ENCODE data around the gene EPM2A.
"Not testable (repeated sequence)": the region's sequence is repeated elsewhere in the genome, so short reads cannot be mapped to it uniquely, and the experiment has no call there.

EPM2A gene

DNA sequence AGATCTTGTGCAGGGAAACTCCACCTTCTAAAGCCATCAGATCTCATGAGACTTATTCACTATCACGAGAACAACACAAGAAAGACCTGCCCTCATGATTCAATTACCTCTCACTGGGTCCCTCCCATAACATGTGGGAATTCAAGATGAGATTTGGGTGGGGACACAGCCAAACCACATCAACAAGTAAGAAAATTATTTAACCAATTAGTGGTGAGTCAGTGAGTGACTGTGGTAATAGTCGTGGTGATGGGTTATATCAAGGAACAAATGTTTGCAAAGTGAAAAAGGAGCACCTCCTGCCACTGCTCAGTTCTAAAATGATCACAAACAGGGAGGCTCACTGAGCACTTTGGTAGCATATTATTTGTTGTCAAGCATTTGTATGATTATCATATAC lies 20.6 kb downstream of the EPM2A start:
- Mint-ChIP-seq H3K27ac (no peak overlapping the region), H3K27me3 (no peaks in the 10 kb centered on the region), H3K4me1 (ENCODE audit: low read depth) (peaks cover 1% of the 10 kb centered on the region), H3K36me3 (peaks cover 31% of the 10 kb centered on the region), H3K4me3 (no peak overlapping the region), H3K9me3 (ENCODE audit: low read depth) (peaks cover 10% of the 10 kb centered on the region)

DNA sequence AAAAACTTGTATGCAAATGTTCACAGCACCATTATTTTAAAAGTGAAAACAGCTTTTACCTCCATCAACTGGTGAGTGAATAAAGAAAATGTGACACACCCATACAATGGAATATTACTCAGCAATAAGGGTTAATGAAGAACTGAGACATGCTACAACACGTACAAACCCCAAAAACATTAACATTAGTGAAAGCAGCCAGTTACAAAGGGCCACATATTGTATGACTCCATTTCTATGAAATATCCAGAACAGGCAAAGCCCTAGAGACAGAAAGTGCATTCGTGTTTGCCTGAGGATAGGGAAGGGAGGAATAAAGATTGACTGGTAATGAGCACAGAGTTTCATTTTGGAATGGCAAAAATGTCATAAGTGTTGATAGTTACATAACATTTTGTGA lies 21.5 kb downstream of the EPM2A start:
- Mint-ChIP-seq H3K4me3 (no peak overlapping the region), H3K27ac (no peak overlapping the region), H3K27me3 (no peaks in the 10 kb centered on the region), H3K9me3 (ENCODE audit: low read depth) (peaks cover 10% of the 10 kb centered on the region), H3K4me1 (ENCODE audit: low read depth) (peaks cover 1% of the 10 kb centered on the region), H3K36me3 (peaks cover 36% of the 10 kb centered on the region)

DNA sequence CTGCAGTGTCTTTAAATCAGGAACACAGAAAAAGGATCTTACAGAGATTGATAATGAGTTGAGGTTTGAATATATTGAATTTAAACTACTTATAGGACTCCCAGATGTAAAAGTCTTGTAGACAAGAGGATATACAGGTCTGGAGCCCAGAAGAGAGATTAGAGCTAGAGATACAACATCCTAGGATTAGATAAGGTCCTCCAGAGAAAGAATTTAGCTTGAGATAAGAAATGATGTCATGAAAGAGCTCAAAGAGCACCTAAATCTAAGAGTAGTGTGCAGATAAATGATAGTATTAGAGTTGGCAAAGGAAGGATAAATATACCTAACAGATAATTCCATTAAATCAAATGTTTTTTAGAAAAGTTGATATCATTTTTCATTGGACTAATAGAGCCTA lies 23.9 kb downstream of the EPM2A start:
- H3K36me3 Mint-ChIP-seq: peaks cover 40% of the 10 kb centered on the region
- H3K27me3 Mint-ChIP-seq: no peaks in the 10 kb centered on the region
- no peak overlapping the region for H3K4me3 Mint-ChIP-seq
- H3K9me3 Mint-ChIP-seq (ENCODE audit: low read depth): peaks cover 10% of the 10 kb centered on the region
- peaks cover 11% of the 10 kb centered on the region for H3K4me1 Mint-ChIP-seq (ENCODE audit: low read depth)
- no peak overlapping the region for H3K27ac Mint-ChIP-seq

DNA sequence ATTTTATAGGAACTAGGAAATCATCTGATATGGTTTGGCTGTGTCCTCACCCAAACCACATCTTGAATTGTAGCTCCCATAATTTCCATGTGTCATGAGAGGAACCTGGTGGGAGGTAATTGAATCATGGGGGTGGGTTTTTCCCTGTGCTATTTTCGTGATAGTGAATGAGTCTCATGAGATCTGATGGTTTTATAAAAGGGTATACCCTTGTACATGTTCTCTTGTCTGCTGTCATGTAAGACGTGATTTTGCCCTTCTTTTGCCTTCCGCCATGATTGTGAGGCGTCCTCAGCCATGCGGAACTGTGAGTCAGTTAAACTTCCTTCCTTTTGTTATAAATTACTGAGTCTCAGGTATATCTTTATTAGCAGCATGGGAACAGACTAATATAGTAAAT lies 27.9 kb downstream of the EPM2A start:
- Mint-ChIP-seq H3K9me3 (ENCODE audit: low read depth) (no peaks in the 10 kb centered on the region), H3K4me1 (ENCODE audit: low read depth) (peaks cover 17% of the 10 kb centered on the region), H3K27me3 (no peaks in the 10 kb centered on the region), H3K4me3 (no peak overlapping the region), H3K36me3 (peaks cover 15% of the 10 kb centered on the region), H3K27ac (no peak overlapping the region)

DNA sequence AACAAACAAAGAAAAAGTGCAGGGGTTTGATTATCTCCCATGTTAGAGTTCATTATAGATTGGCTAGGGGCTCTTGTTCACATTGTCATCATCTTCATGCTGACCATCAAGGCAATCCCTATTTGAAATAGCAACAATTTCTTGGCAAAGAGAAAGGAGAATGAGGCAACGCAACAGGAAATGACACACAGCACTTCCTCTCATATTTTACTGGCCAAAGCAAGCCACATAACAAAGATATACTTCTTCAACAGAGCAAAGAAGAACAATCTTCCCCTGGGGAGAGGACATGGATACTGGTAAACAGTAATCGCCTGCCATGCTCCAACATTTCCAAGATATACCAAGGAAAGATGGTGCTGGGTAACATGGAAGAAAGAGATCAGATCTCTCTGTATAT lies 29.8 kb downstream of the EPM2A start:
- Mint-ChIP-seq H3K9me3 (ENCODE audit: low read depth) (no peaks in the 10 kb centered on the region), H3K4me3 (no peak overlapping the region), H3K4me1 (ENCODE audit: low read depth) (peaks cover 17% of the 10 kb centered on the region), H3K27me3 (no peaks in the 10 kb centered on the region), H3K27ac (no peak overlapping the region), H3K36me3 (peaks cover 15% of the 10 kb centered on the region)

DNA sequence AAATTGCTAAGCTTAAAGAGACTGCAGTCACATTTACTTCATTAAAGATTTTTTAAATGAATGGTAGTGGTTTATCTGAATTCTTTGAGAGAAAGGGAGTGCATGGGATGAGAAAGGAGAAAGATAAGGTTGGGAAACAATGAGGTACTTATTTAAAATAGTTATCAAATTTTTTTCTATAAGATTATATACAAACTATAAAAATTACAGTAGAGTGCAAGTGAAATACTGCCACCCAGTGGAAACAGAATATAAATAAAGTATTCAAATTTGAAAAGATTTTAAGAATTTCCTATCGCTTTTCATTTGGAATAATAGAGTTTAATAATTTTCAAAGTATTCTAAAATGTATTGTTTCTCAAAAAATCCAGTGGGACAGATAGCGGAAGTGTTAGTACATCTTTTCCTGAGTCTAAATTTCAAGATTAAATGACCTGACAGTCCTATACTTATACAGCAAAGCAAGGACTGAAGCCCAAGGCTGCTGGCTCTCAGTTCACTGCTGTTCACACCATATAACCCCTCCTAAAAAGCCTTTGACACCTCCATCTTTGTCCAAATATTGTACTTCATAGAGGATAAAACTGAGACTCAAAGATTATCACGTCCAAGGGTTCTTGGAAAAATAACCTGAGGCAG lies 31.1 kb downstream of the EPM2A start:
- Mint-ChIP-seq H3K4me3 (no peak overlapping the region), H3K27me3 (no peaks in the 10 kb centered on the region), H3K9me3 (ENCODE audit: low read depth) (no peaks in the 10 kb centered on the region), H3K36me3 (peaks cover 13% of the 10 kb centered on the region), H3K4me1 (ENCODE audit: low read depth) (peaks cover 17% of the 10 kb centered on the region), H3K27ac (no peak overlapping the region)

DNA sequence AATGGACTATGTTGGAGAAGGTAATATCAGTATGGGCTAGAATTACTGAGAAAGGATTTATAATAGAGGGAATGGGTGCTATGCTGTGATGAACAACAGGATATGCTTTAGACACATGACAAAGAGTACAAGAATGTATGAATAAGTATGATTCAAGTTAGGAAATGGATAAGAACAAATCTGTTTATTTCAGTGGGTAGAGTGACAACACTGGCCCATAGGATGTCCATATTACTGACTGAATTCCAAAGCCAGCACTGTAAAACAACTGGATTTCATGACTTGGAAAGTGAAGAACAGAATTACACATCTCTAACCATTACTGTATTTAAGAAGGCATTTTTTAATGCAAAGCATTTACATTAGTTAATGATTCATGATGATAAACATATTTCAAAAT lies 35.9 kb downstream of the EPM2A start:
- Mint-ChIP-seq H3K27ac (no peak overlapping the region), H3K4me1 (ENCODE audit: low read depth) (no peaks in the 10 kb centered on the region), H3K36me3 (peaks cover 6% of the 10 kb centered on the region), H3K27me3 (no peaks in the 10 kb centered on the region), H3K4me3 (no peak overlapping the region), H3K9me3 (ENCODE audit: low read depth) (no peaks in the 10 kb centered on the region)

DNA sequence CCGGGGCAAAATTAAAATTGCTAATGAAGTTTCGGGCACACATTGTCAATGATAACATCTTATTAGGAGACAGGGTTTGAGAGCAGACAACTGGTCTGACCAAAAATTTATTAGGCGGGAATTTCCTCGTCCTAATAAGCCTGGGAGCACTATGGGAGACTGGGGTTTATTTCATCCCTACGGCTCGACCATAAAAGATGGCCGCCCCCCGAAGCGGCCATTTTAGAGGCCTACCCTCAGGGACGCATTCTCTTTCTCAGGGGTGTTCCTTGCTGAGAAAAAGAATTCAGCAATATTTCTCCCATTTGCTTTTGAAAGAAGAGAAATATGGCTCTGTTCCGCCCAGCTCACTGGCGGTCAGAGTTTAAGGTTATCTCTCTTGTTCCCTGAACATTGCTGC lies 37.9 kb downstream of the EPM2A start:
- not testable (repeated sequence) for H3K4me1 Mint-ChIP-seq (ENCODE audit: low read depth); H3K27ac Mint-ChIP-seq; H3K36me3 Mint-ChIP-seq; H3K27me3 Mint-ChIP-seq; H3K9me3 Mint-ChIP-seq (ENCODE audit: low read depth); H3K4me3 Mint-ChIP-seq

DNA sequence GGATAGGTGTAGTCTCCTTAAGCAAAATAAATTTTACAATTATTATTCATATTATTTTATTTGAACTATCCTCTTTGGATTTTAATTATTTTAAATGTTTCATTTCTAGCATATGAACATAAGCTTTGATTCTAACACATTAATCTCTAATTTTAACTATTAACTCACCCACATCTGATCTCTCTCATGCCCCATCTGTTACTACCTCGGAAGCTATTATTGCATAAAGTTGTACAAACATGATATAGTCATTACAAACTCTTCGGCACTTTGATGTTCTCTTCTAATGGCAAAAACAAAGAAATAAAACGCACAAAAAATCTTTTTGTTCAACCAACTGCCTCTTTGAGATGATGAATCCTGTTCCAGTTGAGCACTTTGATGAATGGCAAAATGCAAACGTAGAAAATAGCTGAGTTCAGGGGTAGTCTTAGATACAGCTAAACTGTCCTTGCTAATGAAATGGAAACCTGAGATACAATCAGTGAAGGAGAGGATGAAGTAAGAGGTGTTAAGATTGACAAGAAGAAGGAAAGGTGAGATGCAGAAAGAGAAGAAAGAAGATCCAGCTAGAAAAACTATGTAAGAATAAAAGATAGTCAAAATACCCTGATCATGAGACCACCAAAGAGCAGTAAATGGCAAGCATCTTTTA lies 41.1 kb downstream of the EPM2A start:
- no peaks in the 10 kb centered on the region for H3K9me3 Mint-ChIP-seq (ENCODE audit: low read depth)
- no peak overlapping the region for H3K4me3 Mint-ChIP-seq
- H3K27ac Mint-ChIP-seq: no peak overlapping the region
- H3K36me3 Mint-ChIP-seq: peaks cover 14% of the 10 kb centered on the region
- no peaks in the 10 kb centered on the region for H3K4me1 Mint-ChIP-seq (ENCODE audit: low read depth)
- no peaks in the 10 kb centered on the region for H3K27me3 Mint-ChIP-seq

DNA sequence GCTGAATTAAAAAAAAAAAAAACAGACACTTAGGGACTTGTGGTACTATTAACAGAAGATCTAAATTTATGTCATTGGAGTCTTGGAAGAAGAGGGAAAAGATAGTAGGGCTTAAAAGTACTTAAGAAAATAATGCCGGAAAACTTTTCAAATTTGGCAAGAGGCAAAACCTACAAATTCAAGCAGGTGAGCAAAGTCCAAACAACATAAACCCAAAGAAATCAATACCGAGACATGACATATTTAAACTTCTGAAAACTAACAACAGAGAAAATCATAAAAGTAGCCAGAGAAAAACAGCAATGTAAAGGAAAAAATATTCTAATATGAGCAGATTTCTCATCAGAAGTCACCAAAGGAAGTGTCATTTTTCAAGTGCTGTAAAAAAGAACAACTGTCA lies 44.4 kb downstream of the EPM2A start:
- Mint-ChIP-seq H3K27me3 (no peaks in the 10 kb centered on the region), H3K4me3 (no peak overlapping the region), H3K27ac (no peak overlapping the region), H3K4me1 (ENCODE audit: low read depth) (no peaks in the 10 kb centered on the region), H3K9me3 (ENCODE audit: low read depth) (no peaks in the 10 kb centered on the region), H3K36me3 (peaks cover 13% of the 10 kb centered on the region)

DNA sequence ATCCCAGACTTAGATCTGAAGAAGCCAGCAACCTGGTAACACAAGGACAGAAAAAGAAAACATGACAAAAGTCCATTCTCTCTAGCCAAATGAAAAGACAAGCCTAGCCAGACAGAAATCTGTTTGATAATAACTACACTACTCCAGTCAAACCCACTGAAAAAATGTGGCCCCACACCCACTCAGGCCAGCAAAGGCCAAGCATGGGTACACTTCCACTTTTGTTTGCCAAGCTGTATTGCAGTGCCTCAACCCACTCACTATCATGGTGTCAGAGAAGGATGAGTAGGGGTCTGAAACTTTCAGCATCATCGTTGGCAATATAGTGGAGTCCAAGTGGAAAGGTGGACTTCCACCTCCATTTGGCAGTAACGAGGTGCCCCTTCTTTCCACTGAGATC lies 45.8 kb downstream of the EPM2A start:
- no peak overlapping the region for H3K27ac Mint-ChIP-seq
- H3K4me1 Mint-ChIP-seq (ENCODE audit: low read depth): no peaks in the 10 kb centered on the region
- H3K36me3 Mint-ChIP-seq: peaks cover 20% of the 10 kb centered on the region
- H3K27me3 Mint-ChIP-seq: no peaks in the 10 kb centered on the region
- no peaks in the 10 kb centered on the region for H3K9me3 Mint-ChIP-seq (ENCODE audit: low read depth)
- no peak overlapping the region for H3K4me3 Mint-ChIP-seq

DNA sequence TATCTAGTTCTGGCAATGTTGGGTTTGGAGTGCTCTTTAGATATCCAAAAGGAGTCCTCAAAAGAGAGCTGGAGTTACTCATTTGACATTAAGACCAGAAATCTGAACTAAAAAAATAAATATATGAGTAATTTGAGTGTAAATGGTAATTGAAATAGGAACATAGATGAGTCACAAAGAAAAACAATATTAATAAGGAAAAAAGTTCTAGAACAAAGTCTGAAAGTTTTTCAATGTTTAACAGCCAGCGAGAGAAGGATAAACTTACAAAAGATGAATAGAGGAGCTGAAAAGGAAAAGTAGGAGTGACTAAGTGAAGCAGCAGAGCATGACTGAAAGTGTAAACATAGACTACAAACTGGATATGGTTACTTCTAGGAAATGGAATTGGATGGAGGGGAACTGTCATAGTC lies 46.8 kb downstream of the EPM2A start:
- no peaks in the 10 kb centered on the region for H3K4me1 Mint-ChIP-seq (ENCODE audit: low read depth)
- no peak overlapping the region for H3K4me3 Mint-ChIP-seq
- no peaks in the 10 kb centered on the region for H3K9me3 Mint-ChIP-seq (ENCODE audit: low read depth)
- peaks cover 29% of the 10 kb centered on the region for H3K36me3 Mint-ChIP-seq
- H3K27ac Mint-ChIP-seq: no peak overlapping the region
- H3K27me3 Mint-ChIP-seq: no peaks in the 10 kb centered on the region

DNA sequence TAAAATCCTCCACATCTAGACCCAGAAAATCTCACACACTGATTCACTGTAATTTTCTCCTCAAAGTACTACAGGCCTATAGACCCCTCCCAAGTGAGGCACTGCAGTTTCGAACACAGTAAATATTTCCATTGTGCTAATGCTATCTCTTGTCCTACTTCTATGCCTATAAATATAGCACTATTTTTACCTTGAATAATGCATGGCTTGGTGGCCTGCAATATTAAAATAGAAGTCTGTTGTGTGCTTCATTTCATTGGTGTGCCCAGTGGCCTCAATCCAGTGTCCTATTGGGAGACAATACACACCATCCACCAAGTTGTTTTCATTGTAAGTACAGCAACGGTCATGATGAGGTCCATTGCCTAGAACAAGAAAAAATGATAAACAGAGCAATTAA lies 49.4 kb downstream of the EPM2A start:
- no peak overlapping the region for H3K4me3 Mint-ChIP-seq
- no peaks in the 10 kb centered on the region for H3K4me1 Mint-ChIP-seq (ENCODE audit: low read depth)
- peaks cover 4% of the 10 kb centered on the region for H3K9me3 Mint-ChIP-seq (ENCODE audit: low read depth)
- H3K27me3 Mint-ChIP-seq: no peaks in the 10 kb centered on the region
- H3K36me3 Mint-ChIP-seq: peaks cover 37% of the 10 kb centered on the region
- H3K27ac Mint-ChIP-seq: no peak overlapping the region

DNA sequence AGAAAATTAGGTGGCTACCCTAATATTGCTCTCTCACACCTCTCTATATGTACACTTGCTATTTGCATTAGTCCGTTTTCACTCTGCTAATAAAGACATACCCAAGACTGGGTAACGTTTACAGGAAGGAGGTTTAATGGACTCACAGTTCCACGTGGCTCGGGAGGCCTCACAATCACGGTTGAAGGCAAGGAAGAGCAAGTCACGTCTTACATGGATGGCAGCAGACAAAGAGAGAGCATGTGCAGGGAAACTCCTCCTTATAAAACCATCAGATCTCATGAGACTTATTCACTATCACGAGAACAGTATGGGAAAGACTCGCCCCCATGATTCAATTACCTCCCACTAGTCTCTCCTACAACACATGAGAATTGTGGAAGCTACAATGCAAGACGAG lies 53.4 kb downstream of the EPM2A start:
- H3K36me3 Mint-ChIP-seq: peaks cover 51% of the 10 kb centered on the region
- peaks cover 4% of the 10 kb centered on the region for H3K9me3 Mint-ChIP-seq (ENCODE audit: low read depth)
- H3K4me1 Mint-ChIP-seq (ENCODE audit: low read depth): no peaks in the 10 kb centered on the region
- no peak overlapping the region for H3K27ac Mint-ChIP-seq
- no peaks in the 10 kb centered on the region for H3K27me3 Mint-ChIP-seq
- no peak overlapping the region for H3K4me3 Mint-ChIP-seq

DNA sequence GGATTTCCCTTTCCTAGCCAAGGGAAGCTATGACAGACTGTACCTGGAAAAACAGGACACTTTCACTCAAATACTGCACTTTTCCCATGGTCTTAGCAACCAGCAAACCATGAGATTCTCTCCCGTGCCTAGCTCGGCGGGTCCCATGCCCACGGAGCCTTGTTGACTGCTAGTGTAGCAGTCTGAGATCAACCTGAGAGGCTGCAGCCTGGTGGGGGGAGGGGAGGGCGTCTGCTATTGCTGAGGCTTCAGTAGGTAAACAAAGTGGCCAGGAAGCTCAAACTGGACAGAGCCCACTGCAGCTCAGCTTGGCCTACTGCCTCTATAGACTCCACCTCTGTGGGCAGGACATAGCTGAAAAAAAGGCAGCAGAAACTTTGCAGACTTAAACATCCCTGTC lies 61.8 kb downstream of the EPM2A start:
- H3K36me3 Mint-ChIP-seq: peaks cover 53% of the 10 kb centered on the region
- H3K9me3 Mint-ChIP-seq (ENCODE audit: low read depth): peaks cover under 1% of the 10 kb centered on the region
- H3K4me3 Mint-ChIP-seq: no peak overlapping the region

DNA sequence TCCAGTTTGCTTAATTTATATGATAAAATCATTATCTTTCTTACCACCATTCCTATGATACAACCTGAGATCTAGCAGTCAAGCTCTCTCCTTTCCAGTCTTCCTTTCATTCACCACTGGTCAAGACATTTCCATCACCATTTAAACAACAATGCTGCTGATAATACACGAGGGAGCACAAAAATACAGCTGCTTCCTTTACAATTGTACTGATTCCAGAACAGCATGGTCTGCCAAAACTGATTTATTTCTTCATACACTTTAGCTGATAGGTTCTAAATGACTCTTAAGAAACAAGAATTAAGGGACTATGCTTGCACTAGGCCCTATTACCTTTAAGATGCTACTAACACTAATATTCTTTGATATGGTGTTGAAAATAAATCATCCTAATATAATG lies 65.0 kb downstream of the EPM2A start:
- Mint-ChIP-seq H3K9me3 (ENCODE audit: low read depth) (peaks cover 6% of the 10 kb centered on the region), H3K36me3 (peaks cover 34% of the 10 kb centered on the region), H3K27ac (no peak overlapping the region), H3K4me1 (ENCODE audit: low read depth) (no peaks in the 10 kb centered on the region), H3K4me3 (no peak overlapping the region), H3K27me3 (no peaks in the 10 kb centered on the region)

More for the DNA sequence above, 61.8 kb downstream of the EPM2A start:
- Mint-ChIP-seq H3K27ac (no peak overlapping the region), H3K27me3 (no peaks in the 10 kb centered on the region), H3K4me1 (ENCODE audit: low read depth) (no peaks in the 10 kb centered on the region)

All from activated naive CD8-positive, alpha-beta T cell (primary cell).